ENCODE measurements around the gene ADSS2. TPM values are rescaled to one million over a fixed set of nuclear protein-coding genes. Genes with fewer than 3 reads are reported as not detected.

ADSS2 gene
- total RNA-seq, 1 experiment from 2014 or later, result 76.7 TPM

DNA sequence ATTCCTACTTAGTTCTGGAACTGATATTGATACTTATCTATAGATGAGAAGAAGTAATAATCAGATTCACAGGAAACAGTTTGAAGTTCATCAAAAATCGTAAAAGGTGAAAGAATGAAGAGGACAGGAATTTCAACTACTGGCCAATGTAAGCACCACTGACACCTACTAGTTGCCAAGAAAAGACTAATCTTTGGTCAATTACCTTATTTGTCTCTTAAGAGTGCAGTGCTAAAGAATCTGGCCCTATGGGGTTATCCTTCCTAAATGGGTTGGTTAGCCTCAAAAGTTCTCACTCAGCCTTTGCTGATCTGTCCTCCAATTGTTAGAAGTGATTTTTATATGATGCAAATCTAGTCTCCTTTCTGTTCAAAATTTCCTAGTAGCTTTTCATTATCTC, 29.5 kb downstream of the ADSS2 start:
- ChIA-PET POLR2A (ENCODE audit: unreplicated experiment) (no interaction called here), CTCF (no interaction called here)
- no peaks in the 10 kb centered on the region for H3K9me3 ChIP-seq (ENCODE audit: insufficient read depth, low read depth)
- no peak for TF ChIP-seq EZH2 (IDR thresholded peaks at IDR 0.05; ENCODE audit: low read depth)
- TF ChIP-seq, protein P1, sequence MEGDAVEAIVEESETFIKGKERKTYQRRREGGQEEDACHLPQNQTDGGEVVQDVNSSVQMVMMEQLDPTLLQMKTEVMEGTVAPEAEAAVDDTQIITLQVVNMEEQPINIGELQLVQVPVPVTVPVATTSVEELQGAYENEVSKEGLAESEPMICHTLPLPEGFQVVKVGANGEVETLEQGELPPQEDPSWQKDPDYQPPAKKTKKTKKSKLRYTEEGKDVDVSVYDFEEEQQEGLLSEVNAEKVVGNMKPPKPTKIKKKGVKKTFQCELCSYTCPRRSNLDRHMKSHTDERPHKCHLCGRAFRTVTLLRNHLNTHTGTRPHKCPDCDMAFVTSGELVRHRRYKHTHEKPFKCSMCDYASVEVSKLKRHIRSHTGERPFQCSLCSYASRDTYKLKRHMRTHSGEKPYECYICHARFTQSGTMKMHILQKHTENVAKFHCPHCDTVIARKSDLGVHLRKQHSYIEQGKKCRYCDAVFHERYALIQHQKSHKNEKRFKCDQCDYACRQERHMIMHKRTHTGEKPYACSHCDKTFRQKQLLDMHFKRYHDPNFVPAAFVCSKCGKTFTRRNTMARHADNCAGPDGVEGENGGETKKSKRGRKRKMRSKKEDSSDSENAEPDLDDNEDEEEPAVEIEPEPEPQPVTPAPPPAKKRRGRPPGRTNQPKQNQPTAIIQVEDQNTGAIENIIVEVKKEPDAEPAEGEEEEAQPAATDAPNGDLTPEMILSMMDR (conservative IDR thresholded peaks at IDR 0.05), result no peak
- no peaks in the 10 kb centered on the region for H3F3A ChIP-seq (ENCODE audit: insufficient read depth, low read depth)
- no peak overlapping the region for H3K27ac ChIP-seq
- no peaks in the 10 kb centered on the region for H3K9me2 ChIP-seq (ENCODE audit: insufficient read depth)
- H3K79me2 ChIP-seq (ENCODE audit: low read depth), result no peaks in the 10 kb centered on the region
- H3K27me3 ChIP-seq (ENCODE audit: insufficient read depth, low read depth), result no peaks in the 10 kb centered on the region
- H3K4me3 ChIP-seq, result no peak overlapping the region
- no peak overlapping the region for H2AFZ ChIP-seq
- no TSS peak for BruUV-seq (replicated peaks)
- H3K4me2 ChIP-seq, result no peak overlapping the region
- H3K36me3 ChIP-seq (ENCODE audit: low read depth), result peaks cover 61% of the 10 kb centered on the region
- no peak for DNase-seq
- no peaks in the 10 kb centered on the region for H4K20me1 ChIP-seq (ENCODE audit: insufficient read depth)
- intact Hi-C loops (cut with micrococcal nuclease; ENCODE audit: unreplicated experiment), result no loop called here
- no peaks in the 10 kb centered on the region for H3K4me1 ChIP-seq (replicated peaks; ENCODE audit: insufficient read depth)

DNA sequence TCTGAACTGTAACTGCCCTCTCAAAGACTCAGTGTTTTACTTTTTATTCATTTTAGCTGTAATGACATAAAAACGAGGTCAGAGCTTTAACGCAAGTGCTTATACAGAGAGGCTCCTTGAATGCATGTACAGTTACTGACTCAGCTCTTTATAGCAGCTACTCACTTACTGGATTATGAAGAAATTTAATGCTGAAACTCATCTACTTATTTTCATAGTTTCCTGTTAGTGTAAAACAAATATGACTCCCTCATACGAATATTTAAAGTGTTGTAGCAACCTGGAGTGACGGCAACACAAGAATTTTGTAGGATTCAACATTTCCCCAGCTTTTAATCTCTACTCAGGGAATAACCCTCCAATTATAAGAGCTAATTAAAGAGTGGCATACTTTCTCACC, 32.7 kb downstream of the ADSS2 start:
- H4K20me1 ChIP-seq (ENCODE audit: insufficient read depth), result no peaks in the 10 kb centered on the region
- H3F3A ChIP-seq (ENCODE audit: insufficient read depth, low read depth), result peaks cover 3% of the 10 kb centered on the region; the same call in 1 of the 2 replicates
- H3K79me2 ChIP-seq (ENCODE audit: low read depth), result no peaks in the 10 kb centered on the region
- no peak for DNase-seq
- POLR2A ChIA-PET (ENCODE audit: unreplicated experiment), result interaction anchor here (0.5 kb wide), 1 partner anchor 12 kb away, joined by 5 read pairs; no protein-coding TSS in a partner anchor
- TF ChIP-seq, protein P1 (conservative IDR thresholded peaks at IDR 0.05), result no peak
- TF ChIP-seq EZH2 (IDR thresholded peaks at IDR 0.05; ENCODE audit: low read depth), result no peak
- no peaks in the 10 kb centered on the region for H3K9me3 ChIP-seq (ENCODE audit: insufficient read depth, low read depth)
- H2AFZ ChIP-seq, result no peak overlapping the region
- H3K27ac ChIP-seq, result no peak overlapping the region
- H3K27me3 ChIP-seq (ENCODE audit: insufficient read depth, low read depth), result no peaks in the 10 kb centered on the region
- H3K4me1 ChIP-seq (replicated peaks; ENCODE audit: insufficient read depth), result no peaks in the 10 kb centered on the region
- peaks cover 66% of the 10 kb centered on the region for H3K36me3 ChIP-seq (ENCODE audit: low read depth)
- CTCF ChIA-PET, result no interaction called here
- no peak overlapping the region for H3K4me2 ChIP-seq
- H3K9me2 ChIP-seq (ENCODE audit: insufficient read depth), result no peaks in the 10 kb centered on the region
- no TSS peak for BruUV-seq (replicated peaks)
- intact Hi-C loops (cut with micrococcal nuclease; ENCODE audit: unreplicated experiment), result no loop called here
- no peak overlapping the region for H3K4me3 ChIP-seq

DNA sequence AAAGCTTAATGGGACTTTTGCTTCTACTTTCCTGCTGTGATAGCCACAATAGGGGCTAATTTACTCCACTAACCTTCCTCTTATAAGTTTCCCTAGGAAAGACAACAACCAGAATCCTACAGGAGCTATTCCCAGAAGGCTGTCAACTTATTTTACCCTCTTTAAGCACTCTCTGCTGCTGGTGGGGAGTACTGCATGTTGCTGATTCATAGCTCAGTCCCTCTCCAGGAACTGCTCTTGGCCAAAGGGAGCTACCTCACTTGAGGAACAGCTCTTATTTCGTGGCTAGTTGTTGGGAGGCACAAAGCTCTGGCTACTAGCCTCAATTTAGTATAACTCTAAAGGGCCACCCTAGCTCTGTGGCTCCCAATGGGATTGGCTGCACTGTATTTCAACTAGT, 37.2 kb downstream of the ADSS2 start:
- ChIA-PET CTCF (interaction anchor here (0.6 to 1.4 kb wide), 5 partner anchors 35 to 623 kb away, joined by 3 to 14 read pairs (median 3); no protein-coding TSS in a partner anchor), POLR2A (ENCODE audit: unreplicated experiment) (interaction anchor here (0.5 kb wide), 1 partner anchor 81 kb away, joined by 4 read pairs; no protein-coding TSS in a partner anchor)
- TF ChIP-seq EZH2 (IDR thresholded peaks at IDR 0.05; ENCODE audit: low read depth), result no peak
- TF ChIP-seq, protein P1 (conservative IDR thresholded peaks at IDR 0.05), result no peak
- intact Hi-C loops (cut with micrococcal nuclease; ENCODE audit: unreplicated experiment), result no loop called here
- Histone ChIP-seq H3K4me1 (replicated peaks; ENCODE audit: insufficient read depth) (no peaks in the 10 kb centered on the region), H4K20me1 (ENCODE audit: insufficient read depth) (no peaks in the 10 kb centered on the region), H3K36me3 (ENCODE audit: low read depth) (peaks cover 53% of the 10 kb centered on the region), H3F3A (ENCODE audit: insufficient read depth, low read depth) (peaks cover 3% of the 10 kb centered on the region; the same call in 1 of the 2 replicates), H3K9me3 (ENCODE audit: insufficient read depth, low read depth) (no peaks in the 10 kb centered on the region), H3K4me3 (no peak overlapping the region), H3K27me3 (ENCODE audit: insufficient read depth, low read depth) (no peaks in the 10 kb centered on the region), H2AFZ (no peak overlapping the region), H3K79me2 (ENCODE audit: low read depth) (no peaks in the 10 kb centered on the region), H3K4me2 (no peak overlapping the region), H3K9me2 (ENCODE audit: insufficient read depth) (no peaks in the 10 kb centered on the region), H3K27ac (no peak overlapping the region)
- DNase-seq, result peak in 1 of 2 experiments; percentile 47
- BruUV-seq (replicated peaks), result no TSS peak

Data from PC-9 (cell line).